AG09319 (cell line): ENCODE results near the gene FXYD4.

Experiments used
- DNase-seq: peaks from one replicate; pipeline ENCODE4 v3.0.0-alpha.2; 2010; ENCODE audit warnings: low read depth; ENCODE audit errors: extremely low read depth
- CTCF ChIP-seq: IDR thresholded peaks from 2 replicates; pipeline ENCODE4 v1.5.1; 2011; ENCODE audit warnings: low read depth, mild to moderate bottlenecking, inconsistent platforms, low read length, moderate library complexity

FXYD4 gene

GRCh38 chr10:43395571-43396060, 24.2 kb downstream of the FXYD4 start:
- no peak for TF ChIP-seq CTCF
- no peak for DNase-seq

- no peak for DNase-seq
- TF ChIP-seq CTCF: no peak
These were observed 24.9 kb downstream of the FXYD4 start for GRCh38 chr10:43396061-43396927.

- TF ChIP-seq CTCF: no peak
- DNase-seq: no peak
These were observed 25.6 kb downstream of the FXYD4 start for GRCh38 chr10:43396928-43397624.

DNA sequence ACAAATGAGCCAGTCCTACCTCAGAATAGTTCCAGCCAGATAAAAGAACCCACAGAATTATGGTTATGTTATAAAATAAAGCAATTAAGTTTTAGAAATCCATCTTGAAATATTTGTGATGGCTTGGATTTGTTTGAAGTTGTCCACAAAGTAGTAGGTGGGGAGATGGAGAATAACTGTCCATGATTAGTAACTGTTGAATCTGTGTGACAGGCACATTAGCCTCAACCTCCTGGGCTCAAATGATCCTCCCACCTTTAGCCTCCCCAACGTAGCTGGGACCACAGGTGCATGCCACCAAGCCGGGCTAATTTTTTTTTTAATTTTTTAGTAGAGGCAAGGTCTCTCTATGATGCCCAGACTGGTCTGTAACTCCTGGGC, 27.5 kb downstream of the FXYD4 start:
- no peak for DNase-seq

GRCh38 chr10:43399320-43400310, 28.2 kb downstream of the FXYD4 start:
- TF ChIP-seq CTCF: no peak
- DNase-seq: no peak

More for the DNA sequence above, 27.5 kb downstream of the FXYD4 start:
- TF ChIP-seq CTCF: no peak

DNA sequence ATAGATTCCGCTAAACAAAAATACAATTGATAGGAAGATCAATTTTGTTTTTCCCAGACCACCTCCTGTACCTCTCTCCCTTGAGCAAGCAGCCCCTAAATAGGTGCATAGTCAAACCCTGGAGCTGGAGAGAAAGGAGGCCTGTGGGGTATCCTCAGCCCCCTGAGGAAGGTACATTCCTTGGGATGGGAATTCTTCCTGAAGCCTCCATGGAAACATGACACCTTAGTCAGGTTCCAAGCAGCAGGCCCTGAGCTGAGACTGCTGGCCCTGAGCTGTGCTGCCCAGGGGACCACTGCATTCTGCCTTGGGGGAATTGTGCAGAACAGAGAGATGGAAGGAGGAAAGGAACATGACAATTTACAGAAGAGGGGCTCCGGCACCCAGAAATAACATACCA, 30.2 kb downstream of the FXYD4 start:
- no peak for TF ChIP-seq CTCF
- DNase-seq: no peak
